Measurements from ENCODE around the gene SLC25A17.

- no peak for TF ChIP-seq CTCF (conservative IDR thresholded peaks at IDR 0.05)
- TF ChIP-seq EZH2 (IDR thresholded peaks at IDR 0.05; ENCODE audit: low read depth), result no peak
Measured at GRCh38 chr22:40764763-40765441, 54.2 kb downstream of the SLC25A17 start.
